T-cell (primary cell): ENCODE measurements around the gene ESPN. TPM values are rescaled to one million over a fixed set of nuclear protein-coding genes. Genes with fewer than 3 reads are reported as not detected.

Source experiments
- ATAC-seq, 4 experiments: fragments of 200-7000 bp in 3 of 4; fragments of 150-1000 bp in 1 of 4; cut with Tn5 transposase; replicated peaks in 1 of 4; 1 replicate in 3 of 4; 2 replicates in 1 of 4; pipeline ENCODE4 v1.10.0; 2021; ENCODE audit warnings: moderate library complexity in 3 of 4, mild to moderate bottlenecking in 2 of 4, moderate number of reproducible peaks in 1 of 4
- CTCF ChIA-PET, 2 donors: fragments of 300-600 bp; sonication (Branson Sonifier 250); formaldehyde crosslinking; loops; one replicate each; lab custom pipeline; 2022; ENCODE audit warnings: antibody characterized with exemption in 2 of 2; lab: Charles Lee
- POLR2A ChIA-PET, 2 donors: fragments of 300-600 bp; sonication (Branson Sonifier 250); formaldehyde crosslinking; loops; one replicate each; lab custom pipeline; 2022; ENCODE audit warnings: antibody characterized with exemption in 2 of 2; lab: Charles Lee
- DNase-seq, 35 experiments: peaks; one replicate each; pipeline versions ENCODE4 v3.0.0 to v3.0.0-alpha.2; 2013 to 2023
- H3K27ac ChIP-seq: one replicate; pipeline ENCODE4 v1.5.1; 2013; ENCODE audit warnings: low read length
- H3K27me3 ChIP-seq, 2 experiments: replicated peaks in 1 of 2; 1 replicate in 1 of 2; 2 replicates in 1 of 2; pipeline versions ENCODE4 v1.6.1 to v1.7.0; 2013; ENCODE audit warnings: low read length in 1 of 2, mixed read lengths in 1 of 2; ENCODE audit not compliant: control insufficient read depth in 2 of 2, insufficient read depth in 2 of 2; ENCODE audit errors: extremely low read depth in 1 of 2
- H3K36me3 ChIP-seq, 2 donors: 1 replicate in 1 of 2; 2 replicates in 1 of 2; pipeline versions ENCODE4 v1.6.1 to v1.7.0; 2013; ENCODE audit warnings: low read length in 1 of 2; ENCODE audit not compliant: control insufficient read depth in 2 of 2, insufficient read depth in 1 of 2; ENCODE audit errors: extremely low read depth in 1 of 2
- H3K4me1 ChIP-seq, 2 experiments: 1 replicate in 1 of 2; 2 replicates in 1 of 2; pipeline versions ENCODE4 v1.6.1 to v1.7.0; 2013; ENCODE audit warnings: low read length in 2 of 2, mixed read lengths in 1 of 2; ENCODE audit not compliant: insufficient read depth in 2 of 2, control insufficient read depth in 1 of 2; ENCODE audit errors: extremely low read depth in 1 of 2
- H3K4me3 ChIP-seq, 2 donors: 1 replicate in 1 of 2; 2 replicates in 1 of 2; pipeline versions ENCODE4 v1.5.1 to v1.7.0; 2013; ENCODE audit warnings: mild to moderate bottlenecking in 2 of 2, low read length in 1 of 2, moderate library complexity in 1 of 2; ENCODE audit not compliant: control insufficient read depth in 1 of 2; ENCODE audit errors: extremely low read depth in 1 of 2
- H3K9me3 ChIP-seq: 2 replicates; pipeline ENCODE4 v1.7.0; 2013
- H3K27ac Mint-ChIP-seq, 2 donors: one replicate each; pipeline ENCODE4 v1.8.0; 2020 to 2021; ENCODE audit warnings: mild to moderate bottlenecking in 2 of 2, mixed read lengths in 2 of 2
- H3K27me3 Mint-ChIP-seq, 2 donors: one replicate each; pipeline ENCODE4 v1.8.0; 2021 to 2022; ENCODE audit warnings: mixed read lengths in 2 of 2
- H3K36me3 Mint-ChIP-seq: one replicate; pipeline ENCODE4 v1.8.0; 2021; ENCODE audit warnings: mixed read lengths
- H3K4me1 Mint-ChIP-seq, 3 donors: one replicate each; pipeline ENCODE4 v1.8.0; 2020 to 2022; ENCODE audit warnings: mixed read lengths in 3 of 3, mild to moderate bottlenecking in 1 of 3
- H3K4me3 Mint-ChIP-seq, 3 donors: one replicate each; pipeline ENCODE4 v1.8.0; 2020 to 2022; ENCODE audit warnings: mild to moderate bottlenecking in 3 of 3, mixed read lengths in 3 of 3, moderate library complexity in 3 of 3
- H3K9me3 Mint-ChIP-seq, 3 donors: one replicate each; pipeline ENCODE4 v1.8.0; 2020 to 2022; ENCODE audit warnings: mixed read lengths in 3 of 3
- WGBS: methylation state at CpG from one replicate; pipeline ENCODE4 v1.1.5; 2013; ENCODE audit warnings: missing lambda C conversion rate; ENCODE audit not compliant: insufficient coverage; 5-methylcytosine and 5-hydroxymethylcytosine counted together
- total RNA-seq, 35 experiments: library from RNA in 6 of 35; stranded (reverse) in 6 of 35; fragments of 120-200 nt in 1 of 35; gene quantifications; one replicate each; pipeline versions ENCODE4 v1.2.1 to v1.2.4 and lab custom pipeline; 2013 to 2026

Gene ESPN
- total RNA-seq, 5 donors from 2014 or later (not counting 1 experiment from before 2014, with no cell fraction given), result 2.1 to 9.2 (median 6.2) TPM

DNA sequence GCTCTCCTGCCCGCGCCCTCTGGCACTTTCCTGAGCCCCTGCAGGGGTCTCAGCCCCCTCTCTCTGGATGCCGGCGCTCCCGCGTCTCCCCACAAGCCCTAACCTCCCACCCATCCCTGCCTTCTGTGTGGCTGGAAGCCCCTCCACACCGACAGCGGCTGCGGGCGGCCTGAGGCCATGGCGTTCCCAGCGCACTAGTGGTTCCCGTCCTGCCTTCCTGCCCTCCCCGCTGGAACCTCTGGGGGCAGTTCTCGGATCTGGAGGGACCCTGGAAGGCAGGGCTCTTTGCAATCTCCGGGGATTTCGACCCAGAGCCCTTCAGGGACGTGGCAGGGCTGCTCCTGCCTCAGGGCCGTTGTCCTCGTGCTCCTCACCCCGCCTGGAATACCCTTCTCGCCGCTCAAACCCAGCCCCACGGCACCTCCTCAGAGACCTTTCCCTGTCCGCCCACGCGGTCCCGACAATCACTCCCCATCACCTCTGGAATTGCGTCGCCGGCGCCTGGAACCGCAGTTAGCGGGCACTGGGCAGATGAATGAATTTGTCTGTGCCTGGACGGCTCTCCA lies 493 bp upstream of the ESPN start:
- DNase-seq (no peak), ATAC-seq (peak in 3 of 4 experiments; percentile 8 to 17 (median 11))
- Histone ChIP-seq H3K9me3 (no peaks in the 10 kb centered on the region), H3K27me3 (peaks cover 0 to 90% of the 10 kb centered on the region in 2 experiments), H3K36me3 (no peaks in the 10 kb centered on the region), H3K4me3 (peak overlapping the region; percentile 16 to 52), H3K4me1 (peaks cover 3 to 41% of the 10 kb centered on the region in 2 experiments), H3K27ac (no peak overlapping the region)
- H3K27me3 Mint-ChIP-seq, result peaks cover 27 to 40% of the 10 kb centered on the region in 2 donors
- ChIA-PET POLR2A (no interaction called here), CTCF (interaction anchor here (0.6 to 1.5 kb wide), 6 partner anchors 13 to 178 kb away, joined by 3 to 5 read pairs (median 4); no protein-coding TSS in a partner anchor)
- no peak overlapping the region for H3K27ac Mint-ChIP-seq
- H3K4me3 Mint-ChIP-seq, result peak overlapping the region; percentile 37 to 73 (median 50)
- 14% methylated on average over 35 of the region's 35 CpGs for WGBS
- H3K9me3 Mint-ChIP-seq, result no peaks in the 10 kb centered on the region
- no peaks in the 10 kb centered on the region for H3K36me3 Mint-ChIP-seq
- peaks cover 6 to 20% (median 13%) of the 10 kb centered on the region in 3 donors for H3K4me1 Mint-ChIP-seq

DNA sequence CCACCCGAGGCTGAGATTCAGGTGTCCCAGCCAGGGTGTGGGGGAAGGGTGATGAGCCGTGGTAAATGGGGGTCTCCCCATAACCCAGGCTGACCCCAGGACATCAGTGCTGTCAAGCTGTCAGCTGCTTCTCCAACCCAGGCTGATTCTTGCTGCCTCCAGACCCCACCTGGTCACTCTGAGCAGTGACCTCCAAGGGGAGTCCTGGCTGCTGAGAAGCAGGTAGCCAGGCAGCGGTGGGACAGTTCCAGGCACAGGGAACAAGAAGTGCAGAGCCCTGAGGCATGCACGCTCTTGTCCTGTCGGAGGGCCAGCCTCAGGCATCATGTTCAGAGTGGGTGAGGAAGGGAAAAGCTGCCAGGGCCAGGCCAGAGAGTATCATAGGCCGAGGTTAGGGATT lies 1.1 kb downstream of the ESPN start:
- Mint-ChIP-seq H3K4me1 (peaks cover 6 to 16% (median 12%) of the 10 kb centered on the region in 3 donors), H3K27ac (no peak overlapping the region), H3K36me3 (no peaks in the 10 kb centered on the region), H3K4me3 (no peak overlapping the region), H3K27me3 (peaks cover 27 to 35% of the 10 kb centered on the region in 2 donors), H3K9me3 (no peaks in the 10 kb centered on the region)
- no peak overlapping the region for H3K4me3 ChIP-seq
- H3K27ac ChIP-seq, result no peak overlapping the region
- H3K9me3 ChIP-seq, result no peaks in the 10 kb centered on the region
- no peaks in the 10 kb centered on the region for H3K36me3 ChIP-seq
- peaks cover 0 to 80% of the 10 kb centered on the region in 2 experiments for H3K27me3 ChIP-seq
- H3K4me1 ChIP-seq, result peaks cover 0 to 26% of the 10 kb centered on the region in 2 experiments
- ChIA-PET CTCF (interaction anchor here in 1 of 2 donors (0.6 kb wide), 1 partner anchor 61 kb away, joined by 4 read pairs; no protein-coding TSS in a partner anchor), POLR2A (no interaction called here)
- ATAC-seq, result no peak
- WGBS, result 86% methylated on average over 4 of the region's 6 CpGs
- DNase-seq, result no peak

DNA sequence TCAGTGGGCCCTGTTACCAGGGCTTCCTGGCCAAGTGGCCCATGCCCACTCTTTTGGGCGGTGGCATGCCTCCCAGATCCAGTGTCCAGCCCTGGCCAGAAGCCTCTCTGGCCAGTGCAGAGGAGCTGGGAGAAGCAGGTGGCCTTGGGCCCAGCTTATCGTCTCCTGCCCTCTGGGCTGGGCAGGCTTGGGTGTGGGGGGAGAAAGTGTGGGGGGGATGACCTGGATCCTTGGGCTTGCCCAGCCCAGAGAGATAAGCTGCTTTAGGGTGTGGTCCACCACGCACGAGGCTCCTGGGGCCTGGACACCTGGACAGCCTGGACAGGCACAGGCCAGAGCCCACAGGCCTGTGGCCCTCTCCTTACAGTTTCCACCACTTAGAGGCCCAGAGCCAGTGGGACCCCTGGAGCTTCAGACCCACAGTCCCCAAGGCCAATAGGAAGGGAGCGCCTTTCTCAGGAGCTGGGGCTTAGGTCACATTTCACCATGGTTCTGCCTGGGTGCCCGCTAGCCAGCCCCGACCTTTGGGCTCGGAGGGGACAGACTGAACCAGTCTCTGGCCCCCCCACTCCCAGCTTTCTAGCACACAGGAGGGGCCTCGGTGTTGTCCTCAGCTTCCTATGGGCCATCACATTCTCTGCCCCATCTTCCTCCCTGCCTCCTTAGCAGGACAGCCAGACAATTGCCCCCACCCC lies 1.8 kb downstream of the ESPN start:
- Histone ChIP-seq H3K36me3 (no peaks in the 10 kb centered on the region), H3K4me3 (no peak overlapping the region), H3K4me1 (peaks cover 0 to 22% of the 10 kb centered on the region in 2 experiments), H3K27me3 (peaks cover 0 to 77% of the 10 kb centered on the region in 2 experiments), H3K9me3 (no peaks in the 10 kb centered on the region), H3K27ac (no peak overlapping the region)
- DNase-seq (no peak), ATAC-seq (no peak)
- POLR2A ChIA-PET, result interaction anchor here in 1 of 2 donors (0.5 kb wide), 1 partner anchor 1711 kb away, joined by 3 read pairs; no protein-coding TSS in a partner anchor
- peaks cover 23 to 27% of the 10 kb centered on the region in 2 donors for H3K27me3 Mint-ChIP-seq
- WGBS, result 94% methylated on average over 8 of the region's 9 CpGs
- no peaks in the 10 kb centered on the region for H3K9me3 Mint-ChIP-seq
- H3K4me1 Mint-ChIP-seq, result peaks cover 6 to 12% (median 10%) of the 10 kb centered on the region in 3 donors
- H3K4me3 Mint-ChIP-seq, result no peak overlapping the region
- CTCF ChIA-PET, result interaction anchor here in 1 of 2 donors (0.6 kb wide), 1 partner anchor 61 kb away, joined by 4 read pairs; no protein-coding TSS in a partner anchor
- H3K27ac Mint-ChIP-seq, result no peak overlapping the region
- H3K36me3 Mint-ChIP-seq, result no peaks in the 10 kb centered on the region

- Mint-ChIP-seq H3K36me3 (no peaks in the 10 kb centered on the region), H3K27ac (no peak overlapping the region), H3K27me3 (peaks cover 19 to 23% of the 10 kb centered on the region in 2 donors), H3K4me3 (no peak overlapping the region), H3K4me1 (peaks cover 6 to 12% (median 10%) of the 10 kb centered on the region in 3 donors), H3K9me3 (no peaks in the 10 kb centered on the region)
- H3K27ac ChIP-seq, result no peak overlapping the region
- ChIA-PET CTCF (no interaction called here), POLR2A (interaction anchor here in 1 of 2 donors (0.5 kb wide), 1 partner anchor 1710 kb away, joined by 3 read pairs; no protein-coding TSS in a partner anchor)
- H3K4me3 ChIP-seq, result no peak overlapping the region
- ATAC-seq (no peak), DNase-seq (no peak)
- H3K9me3 ChIP-seq, result no peaks in the 10 kb centered on the region
- peaks cover 0 to 22% of the 10 kb centered on the region in 2 experiments for H3K4me1 ChIP-seq
- whole genome bisulfite sequencing, result 85% methylated on average over 6 of the region's 10 CpGs
- H3K36me3 ChIP-seq, result no peaks in the 10 kb centered on the region
- H3K27me3 ChIP-seq, result peaks cover 0 to 72% of the 10 kb centered on the region in 2 experiments
Measured at GRCh38 chr1:6426972-6427350, 2.4 kb downstream of the ESPN start.

GRCh38 chr1:6427441-6428390 lies 3.1 kb downstream of the ESPN start:
- DNase-seq (no peak), ATAC-seq (no peak)
- Histone ChIP-seq H3K27me3 (peaks cover 0 to 67% of the 10 kb centered on the region in 2 experiments), H3K36me3 (no peaks in the 10 kb centered on the region), H3K4me3 (no peak overlapping the region), H3K4me1 (peaks cover 0 to 22% of the 10 kb centered on the region in 2 experiments), H3K27ac (no peak overlapping the region), H3K9me3 (no peaks in the 10 kb centered on the region)
- CTCF ChIA-PET, result no interaction called here
- POLR2A ChIA-PET, result no interaction called here
- 82% methylated on average over 13 of the region's 26 CpGs for WGBS
- Mint-ChIP-seq H3K27me3 (peaks cover 15 to 19% of the 10 kb centered on the region in 2 donors), H3K27ac (no peak overlapping the region), H3K4me1 (peaks cover 6 to 12% (median 10%) of the 10 kb centered on the region in 3 donors), H3K9me3 (no peaks in the 10 kb centered on the region), H3K36me3 (no peaks in the 10 kb centered on the region), H3K4me3 (no peak overlapping the region)
